Ishikawa (cell line): ENCODE results near the gene FAM219A.

ENCODE experiments used
- CEBPB ChIP-seq: IDR thresholded peaks from 2 replicates; pipeline ENCODE4 v1.6.1; 2012
- CREB1 ChIP-seq: IDR thresholded peaks from 2 replicates; pipeline ENCODE4 v1.6.1; 2012; ENCODE audit warnings: low read depth
- EGR1 ChIP-seq: IDR thresholded peaks from 2 replicates; pipeline ENCODE4 v1.6.1; 2012
- EP300 ChIP-seq: IDR thresholded peaks from 2 replicates; pipeline ENCODE4 v1.6.1; 2012; ENCODE audit warnings: borderline replicate concordance
- FOXM1 ChIP-seq: IDR thresholded peaks from 2 replicates; pipeline ENCODE4 v1.6.1; 2012; ENCODE audit warnings: low read depth, borderline replicate concordance
- MAX ChIP-seq: IDR thresholded peaks from 2 replicates; pipeline ENCODE4 v1.6.1; 2012
- NFIC ChIP-seq: IDR thresholded peaks from 2 replicates; pipeline ENCODE4 v1.6.1; 2012
- RAD21 ChIP-seq: IDR thresholded peaks from 2 replicates; pipeline ENCODE4 v1.6.1; 2012; ENCODE audit warnings: low read depth
- REST ChIP-seq: IDR thresholded peaks from 2 replicates; pipeline ENCODE4 v1.6.1; 2012; ENCODE audit warnings: low read depth, mild to moderate bottlenecking
- TAF1 ChIP-seq: IDR thresholded peaks from 2 replicates; pipeline ENCODE4 v1.6.1; 2012; ENCODE audit warnings: low read depth, mild to moderate bottlenecking
- TCF12 ChIP-seq: IDR thresholded peaks from 2 replicates; pipeline ENCODE4 v1.6.1; 2012; ENCODE audit warnings: low read depth
- TEAD4 ChIP-seq: IDR thresholded peaks from 2 replicates; pipeline ENCODE4 v1.6.1; 2012
- USF1 ChIP-seq: IDR thresholded peaks from 2 replicates; pipeline ENCODE4 v1.6.1; 2012
- YY1 ChIP-seq: IDR thresholded peaks from 2 replicates; pipeline ENCODE4 v1.6.1; 2012; ENCODE audit warnings: low read depth
- ZBTB7A ChIP-seq: IDR thresholded peaks from 2 replicates; pipeline ENCODE4 v1.6.1; 2012; ENCODE audit warnings: low read depth

Gene FAM219A

GRCh38 chr9:34380511-34381315 lies 77.7 kb downstream of the FAM219A start:
- no peak for TF ChIP-seq TAF1
- no peak for TF ChIP-seq CREB1
- TF ChIP-seq NFIC, result no peak
- no peak for TF ChIP-seq CEBPB
- TF ChIP-seq MAX, result peak; percentile 94
- TF ChIP-seq EP300, result no peak

GRCh38 chr9:34380034-34380510 lies 78.3 kb downstream of the FAM219A start:
- no peak for TF ChIP-seq REST
- no peak for TF ChIP-seq MAX
- TF ChIP-seq ZBTB7A, result no peak

- TF ChIP-seq RAD21, result peak; percentile 99
- no peak for TF ChIP-seq EP300
- peak; percentile 70; the same call in 1 of the 2 replicates for TF ChIP-seq TEAD4
Observed at GRCh38 chr9:34379334-34380033, 78.9 kb downstream of the FAM219A start.

GRCh38 chr9:34378376-34379060 lies 79.9 kb downstream of the FAM219A start:
- TF ChIP-seq MAX (no peak), CREB1 (no peak), EP300 (no peak), YY1 (no peak), EGR1 (no peak), TAF1 (no peak), FOXM1 (no peak), TEAD4 (no peak)

- TF ChIP-seq MAX (no peak), REST (no peak), YY1 (no peak), CREB1 (no peak), TEAD4 (no peak), NFIC (no peak)
Observed at GRCh38 chr9:34377404-34377746, 81.0 kb downstream of the FAM219A start.

GRCh38 chr9:34376596-34377403 lies 81.6 kb downstream of the FAM219A start, which contains the start of gene MYORG:
MYORG (minus strand) TSS chr9:34376898; CDS start chr9:34372943, 3,955 bp downstream.
- TF ChIP-seq EP300, result no peak
- TF ChIP-seq RAD21, result no peak
- TF ChIP-seq MAX, result peak; percentile 21
- TF ChIP-seq FOXM1, result no peak
- 0 out of 2 replicates have a peak, but pooled peaks have one; percentile 8 for TF ChIP-seq EGR1
- TF ChIP-seq TAF1, result peak; percentile 75
- TF ChIP-seq USF1, result no peak; the same call in 1 of the 2 replicates
- TF ChIP-seq ZBTB7A, result peak; percentile 76
- no peak for TF ChIP-seq NFIC
- TF ChIP-seq CEBPB, result no peak
- peak; percentile 43 for TF ChIP-seq TCF12
- peak; percentile 57; the same call in 1 of the 2 replicates for TF ChIP-seq TEAD4
- TF ChIP-seq CREB1, result 0 out of 2 replicates have a peak, but pooled peaks have one; percentile 43
- peak; percentile 37; the same call in 1 of the 2 replicates for TF ChIP-seq YY1
- TF ChIP-seq REST, result no peak
